Stimulated activated CD8-positive, alpha-beta memory T cell treated with anti-CD3 and anti-CD28 coated beads, Interleukin-4, amount 100 ng/mL, for 1 hour (primary cell): Measurements from ENCODE around the gene C5AR1.
"Not testable (repeated sequence)": the region's sequence is repeated elsewhere in the genome, so short reads cannot be mapped to it uniquely, and the experiment has no call there.

Experiments used
- DNase-seq, 2 donors: peaks; one replicate each; pipeline ENCODE4 v3.0.0-alpha.2; 2020; ENCODE audit warnings: low read depth in 2 of 2, low spot score in 1 of 2

The C5AR1 gene

DNA sequence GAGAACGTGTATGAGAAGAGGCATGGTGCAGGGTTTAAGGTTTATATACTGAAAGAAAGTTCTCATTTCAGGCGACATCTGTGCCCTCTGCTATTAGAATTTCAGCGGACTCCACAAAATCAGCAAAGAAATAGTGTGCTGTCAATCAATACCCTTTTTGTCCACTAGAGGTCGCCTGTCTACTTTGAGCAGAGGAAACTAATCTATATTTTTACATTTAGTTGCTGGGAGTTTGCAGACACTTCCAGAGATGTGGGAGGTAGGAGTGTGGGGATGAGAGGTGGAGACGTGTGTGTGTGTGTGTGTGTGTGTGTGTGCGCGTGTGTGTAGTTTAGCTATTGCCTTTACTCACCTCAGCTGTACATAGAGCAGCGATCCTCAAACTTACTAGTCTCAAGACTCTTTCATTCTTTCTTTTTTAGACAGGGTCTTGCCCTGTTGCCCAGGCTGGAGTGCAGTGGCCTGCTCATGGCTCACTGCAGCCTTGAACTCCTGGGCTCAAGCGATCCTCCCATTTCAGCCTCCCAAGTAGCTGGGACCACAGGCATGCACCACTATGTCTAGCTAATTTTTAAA lies 25.2 kb upstream of the C5AR1 start:
- no peak for DNase-seq

- peak; percentile 53 to 57 for DNase-seq
Measured at GRCh38 chr19:47296036-47296435, 13.6 kb upstream of the C5AR1 start.

GRCh38 chr19:47300867-47301266 lies 8.8 kb upstream of the C5AR1 start:
- not testable (repeated sequence) for DNase-seq

- no peak for DNase-seq
Measured at GRCh38 chr19:47302249-47302648, 7.4 kb upstream of the C5AR1 start.

- DNase-seq = no peak
Measured at GRCh38 chr19:47303966-47304365, 5.7 kb upstream of the C5AR1 start.

DNA sequence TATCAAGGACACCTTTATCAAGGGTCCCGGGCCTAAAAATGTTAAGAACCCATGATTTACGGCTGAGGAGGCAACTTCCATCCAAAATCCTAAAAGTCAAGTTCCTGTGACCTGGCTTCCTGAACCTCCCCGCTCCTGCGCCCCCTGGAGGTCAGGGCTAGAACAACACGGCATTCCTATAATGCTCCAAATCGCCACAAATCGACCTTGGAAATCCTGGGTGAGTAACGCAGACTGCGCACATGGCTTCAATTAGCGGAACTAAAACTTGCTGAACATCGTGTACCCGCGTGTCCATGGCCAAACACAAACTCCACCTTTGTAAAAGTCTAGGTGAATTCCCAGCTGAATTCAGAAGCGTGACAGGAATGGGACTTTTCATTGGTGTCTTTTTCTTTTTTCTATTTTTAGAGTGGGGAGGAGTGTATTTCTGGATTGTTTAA lies 4.3 kb upstream of the C5AR1 start:
- DNase-seq = peak; percentile 32 to 35

GRCh38 chr19:47306303-47306702 lies 3.4 kb upstream of the C5AR1 start:
- no peak for DNase-seq

GRCh38 chr19:47309038-47309437 lies 623 bp upstream of the C5AR1 start:
- DNase-seq = no peak

- DNase-seq = no peak
Measured at GRCh38 chr19:47310323-47310722, 662 bp downstream of the C5AR1 start.

DNA sequence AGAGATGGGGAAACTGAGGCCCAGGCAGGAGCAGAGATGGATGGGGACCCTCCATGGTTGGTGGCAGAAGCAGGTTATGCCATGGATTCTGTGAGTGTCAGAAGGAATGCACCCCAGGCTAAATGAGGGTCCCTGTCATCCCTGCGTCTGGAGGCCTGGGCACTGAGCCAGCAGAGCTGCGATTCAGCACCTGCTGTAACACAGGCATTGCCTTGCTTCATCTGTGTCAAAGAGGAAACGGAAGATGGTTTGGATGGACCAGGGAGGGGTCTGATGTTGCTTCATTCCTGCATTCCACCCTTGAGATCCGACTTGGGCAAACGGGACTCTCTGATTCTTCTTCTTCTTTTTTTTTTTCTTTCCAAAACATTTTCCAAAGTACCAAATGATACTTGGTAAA lies 1.2 kb downstream of the C5AR1 start:
- DNase-seq = no peak

GRCh38 chr19:47312366-47313006 lies 2.8 kb downstream of the C5AR1 start:
- no peak for DNase-seq

DNA sequence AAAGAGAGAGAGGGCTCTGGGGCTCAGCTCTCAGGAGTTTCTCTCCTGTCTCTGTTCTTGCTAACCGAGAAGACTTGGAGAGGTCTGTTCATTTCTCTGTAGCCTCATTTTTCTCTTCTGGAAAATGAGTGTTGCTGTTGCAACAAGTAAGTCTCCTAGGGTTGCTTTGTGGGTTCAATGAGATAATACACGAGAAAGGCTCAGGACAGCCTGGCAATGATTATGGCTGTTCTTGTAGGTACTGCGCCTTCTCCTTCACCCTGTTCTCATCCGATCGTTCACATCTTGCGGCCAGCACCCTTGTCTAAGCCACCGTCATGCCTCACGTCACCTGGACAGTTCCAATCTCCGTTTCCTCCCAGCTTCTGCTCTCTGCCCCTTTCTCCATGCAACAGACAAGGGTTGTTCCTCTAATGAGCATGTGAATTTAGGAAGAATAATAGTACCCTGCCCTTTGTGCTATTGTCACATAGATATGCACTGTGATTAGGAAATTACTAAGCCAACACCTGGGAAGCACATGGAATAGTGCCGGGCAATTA lies 4.2 kb downstream of the C5AR1 start:
- DNase-seq = no peak

DNA sequence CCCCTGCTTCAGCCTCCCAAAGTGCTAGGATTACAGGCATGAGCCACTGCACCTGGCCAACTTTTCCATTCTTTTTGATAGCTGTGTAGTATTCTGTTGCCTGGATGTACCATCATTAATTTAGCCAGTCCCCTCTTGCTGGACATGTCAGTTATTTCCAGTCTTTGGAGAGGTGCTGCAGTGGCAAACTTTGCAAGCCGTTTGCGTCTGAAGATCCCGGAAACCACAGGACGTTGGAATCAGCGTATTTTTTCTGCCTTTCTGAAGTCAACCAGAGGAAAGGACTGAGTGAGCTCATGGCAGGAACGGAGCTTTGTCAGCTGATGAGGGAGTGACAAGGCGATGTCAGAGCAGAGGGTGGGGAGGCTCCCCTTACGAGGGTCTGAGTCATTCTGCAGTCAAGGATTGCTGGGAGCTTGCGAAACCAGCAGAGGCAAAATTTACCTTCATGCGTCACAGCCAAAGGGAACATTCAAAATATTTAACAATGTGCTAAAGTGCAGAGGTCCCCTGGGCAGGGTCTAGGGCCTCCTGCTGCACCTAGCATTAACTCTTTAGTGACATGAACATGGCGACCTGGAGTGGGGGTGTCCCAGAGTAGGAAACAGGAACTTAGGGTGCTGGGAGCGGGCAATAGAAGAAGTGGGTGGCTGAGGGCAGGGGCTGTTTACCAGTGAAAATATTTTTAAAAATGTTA lies 5.6 kb downstream of the C5AR1 start:
- DNase-seq = no peak

- DNase-seq = no peak
Measured at GRCh38 chr19:47316513-47316912, 6.9 kb downstream of the C5AR1 start.

GRCh38 chr19:47319923-47320871 lies 10.5 kb downstream of the C5AR1 start:
- no peak for DNase-seq

DNA sequence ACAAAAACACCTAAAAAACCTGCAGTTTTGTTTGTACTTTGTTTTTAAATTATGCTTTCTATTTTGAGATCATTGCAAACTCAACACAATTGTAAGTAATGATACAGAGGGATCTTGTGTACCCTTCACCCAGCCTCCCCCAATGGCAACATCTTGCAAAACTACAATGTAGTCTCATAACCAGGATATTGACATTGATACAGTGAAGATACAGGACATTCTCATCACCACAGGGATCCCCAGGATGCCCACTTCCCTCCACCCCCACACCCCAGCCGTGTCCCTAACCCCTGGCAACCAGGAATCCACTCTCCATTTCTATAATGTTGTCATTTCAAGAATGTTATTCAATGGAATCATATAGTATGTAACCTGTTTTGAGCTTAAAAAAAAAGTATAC lies 12.0 kb downstream of the C5AR1 start:
- DNase-seq = no peak

- DNase-seq = no peak
Measured at GRCh38 chr19:47322058-47322457, 12.4 kb downstream of the C5AR1 start.

GRCh38 chr19:47323409-47323808 lies 13.7 kb downstream of the C5AR1 start:
- no peak for DNase-seq

DNA sequence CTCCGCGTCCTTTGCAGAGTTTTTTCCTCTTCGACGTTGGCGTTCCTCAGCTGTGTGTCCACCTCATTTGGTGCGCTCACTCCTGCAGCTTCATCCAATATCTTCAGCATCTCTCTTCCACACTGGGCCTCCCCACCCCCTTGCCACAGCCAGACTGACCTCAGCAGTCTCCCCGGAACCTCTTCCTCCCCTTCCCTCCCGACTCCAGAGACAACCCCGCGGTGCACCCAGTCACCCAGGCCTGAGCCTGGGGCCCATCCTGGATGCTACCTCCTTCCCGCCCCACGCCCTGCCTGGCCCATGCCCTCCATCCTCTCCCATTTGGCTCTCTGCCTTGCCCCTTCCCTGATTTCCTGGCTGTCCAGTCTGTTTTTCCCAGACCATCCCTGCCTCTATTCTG lies 14.2 kb downstream of the C5AR1 start:
- no peak for DNase-seq

DNA sequence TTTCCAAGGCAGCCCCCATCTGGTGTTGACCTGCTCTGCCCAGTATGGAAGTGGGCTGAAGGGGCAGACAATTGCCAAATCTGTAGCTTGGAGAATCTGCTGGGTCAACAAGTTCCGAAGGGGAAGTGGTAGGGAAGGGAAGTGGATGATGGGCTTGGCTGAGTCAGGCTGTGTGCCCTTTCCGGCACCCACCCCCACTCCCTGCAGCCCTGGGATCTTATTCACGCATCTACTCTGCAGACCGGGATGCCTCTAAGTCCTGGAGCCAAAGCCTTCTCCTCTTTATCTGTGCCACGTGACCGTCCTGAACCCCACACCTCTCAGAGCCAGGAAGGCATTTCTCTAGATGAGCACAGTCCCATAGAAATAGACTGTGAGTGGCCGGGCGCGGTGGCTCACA lies 14.8 kb downstream of the C5AR1 start:
- no peak for DNase-seq

DNA sequence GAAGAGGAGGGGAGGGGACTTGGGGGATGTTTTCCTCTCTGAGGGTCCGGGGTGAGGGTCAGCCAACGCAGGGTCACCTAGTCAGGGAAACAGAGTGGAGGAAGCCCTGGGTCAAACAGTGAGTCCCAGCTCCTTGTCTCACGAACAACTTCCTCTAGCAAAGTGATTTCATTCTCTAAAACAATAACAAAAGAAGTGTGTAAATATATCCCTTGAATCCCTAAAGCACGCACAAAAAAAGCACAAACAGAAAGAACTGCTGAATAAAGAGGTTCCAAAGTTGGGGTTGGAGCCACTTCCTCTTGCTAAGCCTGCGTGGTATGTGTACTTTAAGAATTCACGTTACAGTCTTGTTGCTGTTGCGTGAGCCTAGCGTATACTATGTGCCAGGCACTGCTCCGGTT lies 20.8 kb downstream of the C5AR1 start:
- no peak for DNase-seq
